Astrocyte (in vitro differentiated cells and primary cell): ENCODE data around the gene PRSS50. TPM values are rescaled to one million over a fixed set of nuclear protein-coding genes. Genes with fewer than 3 reads are reported as not detected.

ENCODE experiments used
- DNase-seq: peaks from one replicate; pipeline ENCODE4 v3.0.0-alpha.2; 2010; ENCODE audit warnings: low read depth
- FAIRE-seq: peaks from 2 replicates; lab custom pipeline; 2011; peaks lifted over from hg19 to GRCh38; lab: Jason Lieb, UNC
- H2AFZ ChIP-seq: 2 replicates; pipeline ENCODE4 v1.6.0; 2012; ENCODE audit warnings: low read depth, low read length, inconsistent platforms
- H3K27ac ChIP-seq: 2 replicates; pipeline ENCODE4 v1.5.1; 2011; ENCODE audit warnings: low read depth, low read length, inconsistent platforms
- H3K27me3 ChIP-seq: 2 replicates; pipeline ENCODE4 v1.6.0; 2011; ENCODE audit warnings: low read length, inconsistent platforms; ENCODE audit not compliant: insufficient read depth
- H3K36me3 ChIP-seq: 2 replicates; pipeline ENCODE4 v1.5.1; 2011; ENCODE audit warnings: low read length, inconsistent platforms; ENCODE audit not compliant: insufficient read depth
- H3K4me1 ChIP-seq: 2 replicates; pipeline ENCODE4 v1.5.1; 2011; ENCODE audit warnings: low read length, inconsistent platforms; ENCODE audit not compliant: insufficient read depth
- H3K4me2 ChIP-seq: 2 replicates; pipeline ENCODE4 v1.6.0; 2012; ENCODE audit warnings: low read length, inconsistent platforms
- H3K4me3 ChIP-seq: 2 replicates; pipeline ENCODE4 v1.5.1; 2011; ENCODE audit warnings: low read depth, mild to moderate bottlenecking, low read length, inconsistent platforms; ENCODE audit not compliant: insufficient read depth
- H3K79me2 ChIP-seq: 2 replicates; pipeline ENCODE4 v1.6.0; 2012; ENCODE audit warnings: mild to moderate bottlenecking, low read length, inconsistent platforms; ENCODE audit not compliant: insufficient read depth
- H3K9ac ChIP-seq: 2 replicates; pipeline ENCODE4 v1.6.0; 2012; ENCODE audit warnings: mild to moderate bottlenecking, low read length, inconsistent platforms
- H3K9me3 ChIP-seq: 2 replicates; pipeline ENCODE4 v1.5.1; 2012; ENCODE audit warnings: low read depth, mild to moderate bottlenecking, low read length, inconsistent platforms; ENCODE audit not compliant: insufficient read depth
- H4K20me1 ChIP-seq: 2 replicates; pipeline ENCODE4 v1.6.0; 2012; ENCODE audit warnings: low read length, inconsistent platforms; ENCODE audit not compliant: insufficient read depth
- H3K27ac Mint-ChIP-seq: one replicate; pipeline ENCODE4 v1.8.0; 2021; ENCODE audit warnings: mild to moderate bottlenecking, mixed read lengths; ENCODE audit not compliant: unreplicated experiment
- H3K27me3 Mint-ChIP-seq: one replicate; pipeline ENCODE4 v1.8.0; 2021; ENCODE audit warnings: low read depth, mixed read lengths; ENCODE audit not compliant: unreplicated experiment
- H3K36me3 Mint-ChIP-seq: one replicate; pipeline ENCODE4 v1.8.0; 2021; ENCODE audit warnings: low read depth, mixed read lengths; ENCODE audit not compliant: unreplicated experiment
- H3K4me1 Mint-ChIP-seq: one replicate; pipeline ENCODE4 v1.8.0; 2021; ENCODE audit warnings: low read depth, mixed read lengths; ENCODE audit not compliant: unreplicated experiment
- H3K4me3 Mint-ChIP-seq: one replicate; pipeline ENCODE4 v1.8.0; 2021; ENCODE audit warnings: mild to moderate bottlenecking, moderate library complexity, mixed read lengths; ENCODE audit not compliant: unreplicated experiment
- H3K9me3 Mint-ChIP-seq: one replicate; pipeline ENCODE4 v1.8.0; 2021; ENCODE audit warnings: mild to moderate bottlenecking, mixed read lengths; ENCODE audit not compliant: unreplicated experiment
- EZH2 ChIP-seq: IDR thresholded peaks from 2 replicates; pipeline ENCODE4 v1.6.1; 2012; ENCODE audit warnings: mild to moderate bottlenecking, low read length, inconsistent platforms; ENCODE audit not compliant: insufficient read depth
- total RNA-seq: library from RNA; stranded (reverse); gene quantifications from 2 replicates; pipeline ENCODE4 v1.2.1, GENCODE V29; 2021
- TF ChIP-seq, protein P1 (sequence below): IDR thresholded peaks from 2 replicates; pipeline ENCODE4 v1.5.1; 2011; ENCODE audit warnings: low read depth, mild to moderate bottlenecking, inconsistent platforms, low read length, moderate library complexity; ENCODE audit not compliant: insufficient read depth

The PRSS50 gene
- total RNA-seq, 1 donor from 2014 or later: not detected

DNA sequence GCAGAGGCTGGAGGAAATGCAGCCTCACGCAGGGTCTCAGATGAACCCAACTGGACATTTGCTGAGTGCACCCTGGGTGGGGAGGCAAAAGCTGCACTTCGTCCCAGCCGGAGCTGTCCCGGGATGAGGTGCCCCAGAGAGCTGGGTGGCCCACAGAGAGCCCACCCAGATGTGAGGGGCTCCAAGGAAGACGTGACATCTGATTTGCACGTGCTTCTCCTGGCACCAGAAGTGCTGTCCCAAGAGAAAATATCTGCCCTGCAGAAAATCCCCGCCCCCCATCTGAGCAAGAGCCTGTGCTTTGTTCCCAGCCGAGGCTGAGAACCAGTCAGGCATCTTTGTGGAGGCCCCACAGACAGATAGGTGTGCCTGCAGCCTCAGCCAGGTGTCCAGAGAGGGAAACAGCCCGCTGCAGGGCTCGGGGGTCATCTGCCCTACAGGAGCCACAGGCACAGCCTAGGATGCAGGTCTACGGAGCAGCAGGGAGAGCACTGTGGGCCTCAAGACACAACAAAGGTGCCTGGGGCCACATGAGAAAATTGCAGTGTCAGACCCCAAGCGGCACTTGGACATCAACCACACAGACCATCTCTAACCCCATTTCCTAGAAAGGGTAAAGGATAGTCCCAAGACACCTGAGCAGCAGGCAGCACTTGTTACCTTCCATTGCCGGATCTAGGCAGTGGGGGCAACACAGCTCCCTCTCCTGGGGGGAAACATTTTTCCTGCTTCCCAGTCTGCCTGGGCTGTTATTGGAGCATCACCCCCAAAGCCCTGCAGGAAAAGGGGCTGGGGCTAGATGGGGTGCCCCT lies 10.7 kb downstream of the PRSS50 start:
- DNase-seq (no peak), FAIRE-seq (no peak)
- no peak for TF ChIP-seq EZH2
- TF ChIP-seq, protein P1, sequence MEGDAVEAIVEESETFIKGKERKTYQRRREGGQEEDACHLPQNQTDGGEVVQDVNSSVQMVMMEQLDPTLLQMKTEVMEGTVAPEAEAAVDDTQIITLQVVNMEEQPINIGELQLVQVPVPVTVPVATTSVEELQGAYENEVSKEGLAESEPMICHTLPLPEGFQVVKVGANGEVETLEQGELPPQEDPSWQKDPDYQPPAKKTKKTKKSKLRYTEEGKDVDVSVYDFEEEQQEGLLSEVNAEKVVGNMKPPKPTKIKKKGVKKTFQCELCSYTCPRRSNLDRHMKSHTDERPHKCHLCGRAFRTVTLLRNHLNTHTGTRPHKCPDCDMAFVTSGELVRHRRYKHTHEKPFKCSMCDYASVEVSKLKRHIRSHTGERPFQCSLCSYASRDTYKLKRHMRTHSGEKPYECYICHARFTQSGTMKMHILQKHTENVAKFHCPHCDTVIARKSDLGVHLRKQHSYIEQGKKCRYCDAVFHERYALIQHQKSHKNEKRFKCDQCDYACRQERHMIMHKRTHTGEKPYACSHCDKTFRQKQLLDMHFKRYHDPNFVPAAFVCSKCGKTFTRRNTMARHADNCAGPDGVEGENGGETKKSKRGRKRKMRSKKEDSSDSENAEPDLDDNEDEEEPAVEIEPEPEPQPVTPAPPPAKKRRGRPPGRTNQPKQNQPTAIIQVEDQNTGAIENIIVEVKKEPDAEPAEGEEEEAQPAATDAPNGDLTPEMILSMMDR: no peak
- H3K4me1 ChIP-seq: peaks cover 8% of the 10 kb centered on the region
- H3K9ac ChIP-seq: no peak overlapping the region
- Mint-ChIP-seq H3K27me3 (peaks cover 30% of the 10 kb centered on the region), H3K4me3 (no peak overlapping the region), H3K9me3 (peaks cover 1% of the 10 kb centered on the region), H3K4me1 (peaks cover 16% of the 10 kb centered on the region), H3K27ac (no peak overlapping the region), H3K36me3 (peaks cover 2% of the 10 kb centered on the region)
- H3K79me2 ChIP-seq: no peaks in the 10 kb centered on the region
- no peaks in the 10 kb centered on the region for H3K36me3 ChIP-seq
- no peak overlapping the region for H3K4me2 ChIP-seq
- H3K27me3 ChIP-seq: peaks cover 8% of the 10 kb centered on the region
- no peaks in the 10 kb centered on the region for H3K9me3 ChIP-seq
- no peak overlapping the region for H3K4me3 ChIP-seq
- H2AFZ ChIP-seq: no peak overlapping the region
- no peaks in the 10 kb centered on the region for H4K20me1 ChIP-seq
- no peak overlapping the region for H3K27ac ChIP-seq

DNA sequence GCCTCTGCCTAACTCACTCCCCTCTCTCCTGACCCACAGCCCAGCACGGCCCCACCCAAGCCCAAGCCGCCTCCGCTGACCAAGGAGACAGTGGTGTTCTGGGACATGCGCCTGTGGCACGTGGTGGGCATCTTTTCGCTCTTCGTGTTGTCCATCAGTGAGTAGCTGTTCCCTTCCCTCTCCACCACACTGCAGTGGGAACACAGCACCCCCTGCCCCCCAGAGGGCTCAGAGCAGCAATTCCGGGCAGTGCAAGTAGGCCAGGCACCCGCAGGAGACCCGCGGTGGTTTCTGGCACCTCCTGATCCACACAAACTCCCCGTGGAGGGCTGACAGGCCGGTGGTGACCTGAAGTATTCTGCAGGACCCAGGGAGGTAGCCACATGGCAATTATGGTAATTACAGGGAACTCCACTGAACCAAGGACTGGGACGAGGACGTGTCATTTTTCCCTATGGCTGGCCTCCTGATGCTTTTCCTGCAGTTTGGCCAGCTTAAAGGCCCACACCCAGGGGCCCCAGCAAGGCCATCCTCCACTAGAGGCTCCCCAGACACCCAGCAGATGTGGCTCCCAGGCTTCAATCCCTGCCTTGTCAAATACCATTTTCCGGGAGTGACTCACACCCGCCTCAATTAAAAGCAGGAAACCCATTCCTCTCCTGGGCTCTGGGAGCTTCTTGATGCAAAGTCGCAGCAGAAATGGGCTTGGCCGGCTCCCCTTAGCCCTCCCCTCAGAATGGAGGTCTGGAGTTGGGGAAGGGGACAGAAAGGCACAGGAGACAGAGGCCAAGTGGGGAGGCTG lies 11.7 kb downstream of the PRSS50 start:
- Mint-ChIP-seq H3K27ac (no peak overlapping the region), H3K4me3 (peak overlapping the region; percentile 40), H3K4me1 (peaks cover 16% of the 10 kb centered on the region), H3K9me3 (peaks cover 1% of the 10 kb centered on the region), H3K27me3 (peaks cover 32% of the 10 kb centered on the region), H3K36me3 (no peaks in the 10 kb centered on the region)
- TF ChIP-seq, protein P1: peak; percentile 7
- TF ChIP-seq EZH2: no peak
- peak overlapping the region; percentile 17 for H3K4me2 ChIP-seq
- H3K36me3 ChIP-seq: no peaks in the 10 kb centered on the region
- no peak overlapping the region for H3K27ac ChIP-seq
- peaks cover 14% of the 10 kb centered on the region for H3K27me3 ChIP-seq
- DNase-seq: peak; percentile 40
- no peak overlapping the region for H3K9ac ChIP-seq
- no peaks in the 10 kb centered on the region for H3K79me2 ChIP-seq
- peaks cover 8% of the 10 kb centered on the region for H3K4me1 ChIP-seq
- no peak for FAIRE-seq
- no peak overlapping the region for H3K4me3 ChIP-seq
- no peaks in the 10 kb centered on the region for H3K9me3 ChIP-seq
- no peaks in the 10 kb centered on the region for H4K20me1 ChIP-seq
- H2AFZ ChIP-seq: no peak overlapping the region
